HG03064 (cell line): ENCODE results near the gene ZNF397.
"Not testable (repeated sequence)": the region's sequence is repeated elsewhere in the genome, so short reads cannot be mapped to it uniquely, and the experiment has no call there.

Experiments
- ATAC-seq: cut with Tn5 transposase; IDR thresholded peaks from one replicate; pipeline ENCODE4 v1.9.1; 2021; ENCODE audit warnings: low read depth; ENCODE audit not compliant: unreplicated experiment

Gene ZNF397

DNA sequence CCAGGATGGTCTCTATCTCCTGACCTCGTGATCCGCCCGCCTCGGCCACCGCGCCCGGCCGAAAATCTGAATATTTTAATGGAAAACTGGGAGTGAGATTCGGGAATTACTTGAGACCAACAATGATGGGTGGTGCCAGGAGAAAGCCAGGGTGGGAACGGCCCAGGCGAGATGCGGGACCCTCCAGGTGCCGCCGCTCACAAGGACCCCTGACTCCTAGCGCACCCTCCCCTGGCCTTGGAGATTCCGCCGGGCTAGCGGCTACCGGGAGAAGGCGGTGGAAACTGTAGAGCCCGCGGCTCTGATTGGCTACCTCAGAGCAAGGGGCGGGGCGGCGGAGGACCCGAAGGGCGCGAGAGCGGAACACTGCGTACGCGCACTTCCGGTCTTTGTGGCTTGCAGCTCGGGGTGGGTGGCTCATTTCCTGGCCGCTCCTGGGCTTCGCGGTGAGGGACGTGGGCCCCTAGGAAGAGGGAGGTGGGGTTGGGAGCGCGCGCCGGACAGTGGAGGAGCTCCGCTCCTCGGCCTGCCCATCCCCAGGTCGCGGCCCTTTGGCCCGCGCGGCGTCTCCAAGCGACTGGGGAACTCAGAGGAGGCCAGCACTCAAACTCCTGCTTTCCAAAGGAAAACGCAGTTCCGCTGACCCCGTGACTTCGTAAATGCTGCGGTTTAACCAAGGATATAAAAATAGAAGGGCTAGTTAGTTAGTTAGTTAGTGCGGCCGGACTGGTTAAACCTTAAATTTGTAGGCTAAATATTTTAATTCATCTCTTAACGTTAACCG, at the start of gene ZNF397:
Gene ZNF397 (plus strand): TSS at position 371 of the 784 bp plus-strand sequence. CDS start 1,437 bp downstream, outside the sequence.
- ATAC-seq, result peak; percentile 98

DNA sequence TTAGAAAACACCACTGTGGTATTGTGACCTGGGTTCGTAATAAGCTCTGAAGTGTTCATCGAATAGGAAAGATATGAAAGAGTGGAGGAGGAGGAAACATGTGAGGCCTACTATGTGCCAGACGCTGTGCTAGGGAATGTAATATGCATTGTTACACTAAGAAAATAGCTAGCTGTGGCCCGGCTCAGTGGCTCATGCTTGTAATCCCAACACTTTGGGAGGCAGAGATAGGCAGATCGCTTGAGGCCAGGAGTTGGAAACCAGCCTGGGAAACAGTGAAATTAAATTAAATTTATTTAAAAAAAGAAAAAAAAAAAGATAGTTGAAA, 49.2 kb upstream of the ZNF397 start:
- ATAC-seq, result no peak

DNA sequence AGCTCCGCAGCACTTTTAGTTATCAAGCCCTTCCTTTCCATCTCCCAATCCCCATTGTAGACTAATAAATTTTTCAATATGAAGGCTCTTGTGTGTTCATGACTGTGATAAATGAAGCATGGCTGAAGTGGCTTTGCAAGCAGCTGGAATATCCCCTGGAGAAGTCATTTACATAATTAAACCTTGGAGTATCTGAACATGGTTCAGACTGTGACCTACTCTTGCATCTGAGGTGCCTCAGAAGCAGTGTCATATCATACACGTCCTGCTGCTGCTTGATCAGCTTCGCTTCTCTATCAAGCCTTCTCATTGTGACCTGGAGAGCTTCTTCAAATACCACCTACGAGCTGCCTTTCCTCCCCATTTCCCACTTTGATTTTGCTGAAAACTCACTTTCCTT, 48.4 kb upstream of the ZNF397 start:
- ATAC-seq, result no peak

DNA sequence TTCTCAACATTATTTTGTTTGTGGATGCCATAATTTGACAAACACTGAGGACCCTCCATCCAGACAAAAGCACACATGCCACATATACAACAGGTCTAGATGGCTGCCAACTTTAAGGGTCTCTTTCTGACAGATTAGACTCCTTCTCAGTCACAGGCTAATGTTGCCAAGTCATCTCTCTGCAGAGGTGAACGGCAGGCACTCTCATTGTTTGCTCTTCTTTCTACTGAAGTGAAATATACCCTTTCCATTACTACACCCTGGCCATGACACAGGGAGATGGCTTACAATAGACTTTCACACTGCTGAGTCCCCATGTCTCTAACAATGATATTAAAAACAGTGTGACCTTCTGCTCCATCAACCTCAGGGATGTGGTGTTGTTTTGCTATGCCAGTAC, 47.5 kb upstream of the ZNF397 start:
- ATAC-seq, result no peak

DNA sequence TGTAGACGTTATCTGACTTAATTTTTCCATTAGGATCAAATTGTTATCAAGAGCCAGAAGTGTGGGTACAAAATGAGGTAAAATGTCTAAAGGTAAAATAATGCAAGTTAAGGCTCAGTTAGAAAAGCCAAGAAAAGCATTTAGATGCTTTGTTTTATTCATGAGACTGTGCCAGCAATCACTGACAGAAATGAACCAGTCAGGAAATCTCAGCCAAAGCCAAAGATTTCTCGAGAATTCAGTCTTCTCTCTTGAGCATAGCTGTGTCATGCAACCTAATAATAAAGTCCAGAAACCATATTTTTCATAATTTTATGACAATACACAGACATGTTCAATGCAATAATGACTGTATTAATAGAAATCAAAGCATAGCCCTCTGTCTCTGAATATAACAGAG, 43.5 kb upstream of the ZNF397 start:
- no peak for ATAC-seq

DNA sequence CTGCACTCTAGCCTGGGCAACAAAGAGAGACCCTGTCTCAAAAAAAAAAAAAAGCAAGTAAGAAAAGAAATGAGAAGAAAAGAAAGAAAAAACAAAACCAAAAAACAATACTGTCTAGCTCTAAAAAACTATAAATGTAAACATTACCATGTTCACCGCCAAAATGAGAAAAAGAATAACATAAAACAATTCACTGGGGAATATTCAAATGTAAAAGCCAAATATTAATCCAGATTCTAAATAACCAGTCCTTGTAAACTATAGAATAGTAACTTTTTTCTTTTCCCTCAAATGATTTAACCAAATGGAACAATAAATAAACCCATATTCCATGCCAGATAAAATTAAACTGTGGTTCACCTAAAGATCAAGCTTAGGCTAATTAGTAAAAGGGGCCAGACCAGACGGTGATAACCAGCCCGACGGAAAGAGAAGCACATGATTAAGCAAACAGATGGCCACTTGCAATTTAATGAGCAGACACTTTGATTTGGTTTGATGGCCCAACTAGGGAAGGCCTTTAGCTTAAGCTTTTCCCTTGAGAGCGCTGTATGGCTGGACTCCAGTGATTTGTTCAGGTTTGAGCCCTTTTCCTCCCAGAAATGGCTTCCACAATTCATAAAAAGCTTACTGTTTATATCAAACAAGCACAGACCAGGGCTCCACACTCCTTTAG, 39.4 kb upstream of the ZNF397 start:
- no peak for ATAC-seq

DNA sequence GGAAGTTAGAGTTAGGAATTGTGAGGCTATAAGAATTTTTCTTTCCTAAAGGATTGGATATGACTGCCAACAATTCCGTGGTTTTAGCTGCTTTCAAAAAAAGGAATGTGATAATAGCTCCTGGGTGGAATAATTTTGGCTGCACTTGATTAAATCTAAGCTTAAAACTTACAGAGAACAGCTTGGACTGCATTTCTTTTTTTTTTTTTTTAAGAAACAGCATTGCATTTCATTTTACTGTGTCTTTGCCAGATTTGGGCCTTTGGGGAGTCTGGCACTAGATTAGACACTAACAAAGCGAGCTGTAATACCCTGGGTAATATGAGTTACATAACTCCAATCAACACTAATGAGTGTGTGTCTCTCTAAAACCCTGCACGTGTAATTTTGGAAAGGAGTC, 37.8 kb upstream of the ZNF397 start:
- no peak for ATAC-seq

DNA sequence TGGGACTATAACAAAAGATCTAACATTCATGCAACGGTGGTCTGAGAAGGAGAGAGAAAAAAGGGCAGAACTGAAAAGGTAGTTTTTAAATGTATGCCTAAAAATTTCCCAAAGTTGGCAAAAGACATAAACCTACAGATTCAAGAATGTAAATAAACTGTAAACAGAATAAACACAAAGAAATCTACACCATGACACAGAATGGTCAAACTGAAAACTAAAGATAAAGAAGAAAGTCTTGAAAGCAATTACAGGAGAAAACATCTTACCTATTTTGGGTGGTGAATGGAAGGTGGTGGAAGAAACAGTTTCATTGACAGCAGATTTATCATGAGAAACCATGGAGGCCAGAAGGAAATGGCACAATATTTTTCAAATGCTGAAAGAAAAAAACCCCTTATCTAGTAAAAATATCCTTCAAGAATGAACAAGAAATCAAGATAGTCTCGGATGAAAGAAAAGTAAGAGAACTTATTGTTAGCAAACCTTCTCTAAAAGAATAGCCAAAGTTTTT, 35.6 kb upstream of the ZNF397 start:
- ATAC-seq, result no peak

DNA sequence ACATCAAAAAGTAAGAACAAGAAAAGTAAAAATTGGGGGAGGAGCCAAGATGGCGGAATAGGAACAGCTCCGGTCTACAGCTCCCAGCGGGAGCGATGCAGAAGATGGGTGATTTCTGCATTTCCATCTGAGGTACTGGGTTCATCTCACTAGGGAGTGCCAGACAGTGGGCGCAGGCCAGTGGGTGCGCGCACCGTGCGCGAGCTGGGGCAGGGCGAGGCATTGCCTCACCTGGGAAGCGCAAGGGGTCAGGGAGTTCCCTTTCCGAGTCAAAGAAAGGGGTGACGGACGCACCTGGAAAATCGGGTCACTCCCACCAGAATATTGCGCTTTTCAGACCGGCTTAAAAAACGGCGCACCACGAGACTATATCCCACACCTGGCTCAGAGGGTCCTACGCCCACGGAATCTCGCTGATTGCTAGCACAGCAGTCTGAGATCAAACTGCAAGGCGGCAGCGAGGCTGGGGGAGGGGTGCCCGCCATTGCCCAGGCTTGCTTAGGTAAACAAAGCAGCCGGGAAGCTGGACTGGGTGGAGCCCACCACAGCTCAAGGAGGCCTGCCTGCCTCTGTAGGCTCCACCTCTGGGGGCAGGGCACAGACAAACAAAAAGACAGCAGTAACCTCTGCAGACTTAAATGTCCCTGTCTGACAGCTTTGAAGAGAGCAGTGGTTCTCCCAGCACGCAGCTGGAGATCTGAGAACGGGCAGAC, 34.9 kb upstream of the ZNF397 start:
- not testable (repeated sequence) for ATAC-seq

DNA sequence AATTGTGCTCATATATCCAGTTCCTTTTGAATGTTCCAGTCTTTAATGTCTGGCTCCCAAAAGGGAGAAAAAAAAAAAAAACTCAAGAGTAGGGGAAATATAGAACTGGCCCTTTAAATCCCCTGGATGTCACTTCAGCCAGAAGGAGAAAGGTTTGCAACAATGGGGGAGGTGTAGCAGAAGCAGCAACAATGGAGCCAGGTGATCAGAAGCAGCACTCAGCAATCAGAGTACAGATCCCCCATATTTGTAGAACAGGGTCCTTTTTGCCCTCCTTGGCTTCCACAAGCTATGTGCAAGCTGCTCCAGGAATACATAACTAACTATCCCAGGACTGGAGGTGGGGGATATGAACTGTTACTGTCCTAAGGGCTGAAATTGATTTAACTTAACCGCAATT, 25.8 kb upstream of the ZNF397 start:
- ATAC-seq, result no peak

DNA sequence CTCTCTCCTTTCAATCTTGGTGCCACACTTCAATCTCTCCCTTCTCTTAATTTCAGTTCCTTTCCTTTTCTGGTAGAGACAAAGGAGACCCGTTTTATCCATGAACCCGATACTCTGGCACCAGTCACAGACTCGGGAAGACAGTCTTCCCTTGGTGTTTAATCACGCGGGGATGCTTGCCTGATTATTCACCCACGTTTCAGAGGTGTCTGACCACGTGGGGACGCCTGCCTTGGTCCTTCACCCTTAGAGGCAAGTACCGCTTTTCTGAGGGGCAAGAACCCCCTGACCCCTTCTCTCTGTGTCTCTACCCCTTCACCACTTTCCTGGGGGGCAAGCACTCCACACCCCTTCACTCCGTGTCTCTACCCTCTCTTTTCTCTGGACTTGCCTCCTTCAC, 24.2 kb upstream of the ZNF397 start:
- not testable (repeated sequence) for ATAC-seq

DNA sequence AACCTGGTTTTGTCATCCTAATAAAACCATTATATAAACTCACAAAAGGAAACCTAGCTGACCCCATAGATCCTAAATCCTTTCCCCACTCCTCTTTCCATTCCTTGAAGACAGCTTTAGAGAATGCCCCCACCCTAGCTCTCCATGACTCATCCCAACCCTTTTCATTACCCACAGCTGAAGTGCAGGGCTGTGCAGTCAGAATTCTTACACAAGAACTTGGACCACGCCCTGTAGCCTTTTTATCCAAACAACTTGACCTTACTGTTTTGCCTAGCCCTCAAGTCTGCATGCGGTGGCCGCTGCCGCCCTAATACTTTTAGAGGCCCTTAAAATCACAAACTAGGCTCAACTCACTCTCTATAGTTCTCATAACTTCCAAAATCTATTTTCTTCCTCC, 21.5 kb upstream of the ZNF397 start:
- not testable (repeated sequence) for ATAC-seq

DNA sequence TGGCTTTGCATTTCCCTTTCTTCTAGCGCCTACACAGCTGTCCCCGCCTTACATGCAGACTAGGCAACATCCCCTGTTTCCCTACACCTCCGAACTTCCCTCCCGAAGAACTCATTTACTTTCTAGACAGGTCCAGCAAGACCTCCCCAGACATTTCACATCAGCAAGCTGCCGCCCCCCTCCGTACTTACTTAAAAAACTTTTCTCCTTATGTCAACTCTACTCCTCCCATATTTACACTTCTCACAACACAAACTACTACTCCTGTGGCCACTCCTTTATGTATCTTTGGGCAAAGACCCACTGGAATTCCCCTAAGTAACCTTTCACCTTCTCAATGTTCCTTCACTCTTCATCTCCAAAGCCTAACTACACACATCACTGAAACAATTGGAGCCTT, 20.4 kb upstream of the ZNF397 start:
- no peak for ATAC-seq

DNA sequence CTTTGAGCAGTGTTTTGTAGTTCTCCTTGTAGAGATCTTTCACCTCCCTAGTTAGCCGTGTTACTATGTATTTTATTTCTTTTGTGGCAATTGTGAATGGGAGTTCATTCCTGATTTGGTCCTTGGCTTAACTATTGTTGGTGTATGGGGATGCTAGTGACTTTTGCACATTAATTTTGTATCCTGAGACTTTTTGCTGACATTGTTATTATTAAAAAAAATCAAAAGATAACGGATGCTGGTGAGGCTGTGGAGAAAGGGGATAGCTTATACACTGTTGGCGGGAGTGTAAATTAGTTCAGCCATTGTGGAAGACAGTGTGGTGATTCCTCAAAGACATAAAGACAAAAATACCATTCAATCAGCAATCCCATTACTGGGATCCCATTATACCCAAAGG, 17.0 kb upstream of the ZNF397 start:
- no peak for ATAC-seq

DNA sequence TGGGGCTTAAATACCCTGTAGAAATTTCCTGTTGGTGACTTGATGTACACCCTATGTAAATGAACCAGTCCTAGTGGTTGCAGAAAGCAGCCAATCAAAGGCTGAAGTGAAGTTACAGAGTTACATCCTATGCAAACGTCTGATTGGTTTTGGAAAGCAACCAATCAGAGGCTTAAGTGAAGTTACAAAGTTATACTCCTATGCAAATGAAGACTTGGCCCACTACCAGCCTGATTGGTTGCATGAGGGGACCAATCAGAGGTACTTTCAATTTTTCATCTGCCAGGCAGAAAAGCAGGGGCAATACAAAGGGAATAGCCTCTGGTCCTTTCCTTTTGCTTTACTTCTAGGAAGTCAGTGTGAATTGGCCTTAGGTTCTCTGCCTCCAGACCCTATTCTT, 13.6 kb upstream of the ZNF397 start:
- no peak for ATAC-seq

DNA sequence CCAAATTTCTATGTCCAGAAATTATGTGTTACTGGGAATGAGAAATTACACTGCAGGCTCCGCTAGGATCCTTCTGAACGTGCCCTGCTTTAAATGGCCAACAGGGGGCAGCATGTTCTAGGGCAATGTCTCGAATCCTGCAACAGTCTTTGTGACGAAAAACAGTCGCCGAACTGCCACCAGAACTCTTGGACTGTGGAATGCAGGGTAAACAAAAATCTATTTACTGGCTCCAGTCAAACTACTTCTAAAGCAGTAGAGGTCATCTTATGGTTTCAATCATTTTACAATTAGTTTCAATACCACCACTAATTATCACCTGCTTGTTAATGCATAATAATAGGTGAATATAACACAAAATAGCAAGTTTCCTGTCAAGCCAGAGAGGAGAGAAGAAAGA, 9.8 kb upstream of the ZNF397 start:
- peak; percentile 81 for ATAC-seq

DNA sequence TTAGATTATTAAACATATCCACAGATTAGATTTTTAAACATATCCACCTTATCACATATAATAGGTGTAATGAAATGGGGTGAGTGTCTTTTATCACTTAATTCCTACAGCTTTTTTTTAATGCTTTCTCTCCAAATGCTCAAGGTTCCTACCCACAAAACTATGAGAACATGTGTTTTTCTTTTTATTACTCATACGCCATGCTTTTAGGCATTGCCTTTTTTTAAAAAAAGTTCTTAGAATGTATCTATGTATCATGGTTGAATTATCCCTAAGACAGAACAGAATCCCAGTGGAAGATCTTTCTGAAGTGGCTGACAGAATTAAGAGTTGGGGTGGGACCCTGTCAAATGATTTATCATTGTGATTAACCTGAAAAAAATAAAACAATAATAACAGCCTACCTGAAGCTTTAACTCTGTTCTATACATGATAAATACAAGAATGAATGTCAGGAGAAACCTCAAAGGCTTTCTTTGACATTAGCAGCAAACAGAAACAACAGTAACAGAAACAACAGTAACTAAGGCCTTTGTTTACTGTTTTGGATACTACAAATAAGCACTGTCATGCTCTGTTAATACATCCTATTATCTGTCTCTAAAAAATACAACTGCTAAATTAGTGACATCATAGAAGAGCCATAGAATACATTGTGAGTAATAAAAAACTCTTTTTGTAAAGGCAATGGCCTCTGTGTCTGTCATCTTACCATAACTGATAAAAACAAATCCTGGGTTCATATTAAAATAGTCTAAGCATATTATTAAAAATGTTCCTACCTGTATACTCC, 4.1 kb upstream of the ZNF397 start:
- no peak for ATAC-seq

DNA sequence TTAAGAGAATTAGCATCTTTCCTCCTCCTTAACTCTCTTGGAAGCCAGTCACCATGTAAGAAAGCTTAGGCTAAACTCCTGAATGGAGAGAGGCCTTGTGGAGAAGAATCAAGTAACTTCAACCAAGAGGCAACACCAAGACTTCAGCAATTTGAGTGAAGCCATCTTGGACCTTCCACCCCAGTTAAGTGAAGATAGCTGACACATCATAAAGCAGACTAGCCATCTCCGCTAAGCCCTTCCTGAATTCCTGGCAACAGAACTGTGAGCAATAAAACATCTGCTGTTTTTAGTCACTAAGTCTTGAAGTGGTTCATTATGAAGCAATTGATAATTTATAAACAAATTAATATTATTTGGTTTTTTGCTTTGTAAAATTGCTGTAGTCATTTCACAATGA, 1.5 kb upstream of the ZNF397 start:
- no peak for ATAC-seq

DNA sequence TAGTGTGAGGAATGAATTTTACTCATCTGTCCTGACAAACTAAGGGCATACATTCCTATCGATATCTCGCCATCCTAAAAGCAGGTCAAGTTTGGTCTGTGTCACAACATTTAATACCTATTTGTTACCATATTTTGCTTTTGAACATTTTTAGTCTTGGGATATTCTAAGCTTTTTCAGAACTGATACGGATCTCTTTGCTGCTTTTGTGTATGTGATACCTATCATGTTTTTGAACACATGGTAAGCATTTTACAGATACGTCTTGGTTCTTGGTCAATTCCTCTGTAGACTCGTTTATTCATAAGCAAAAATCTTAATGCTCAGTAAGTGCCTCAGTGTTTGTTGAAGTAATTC, 592 bp downstream of the ZNF397 start:
- no peak for ATAC-seq

DNA sequence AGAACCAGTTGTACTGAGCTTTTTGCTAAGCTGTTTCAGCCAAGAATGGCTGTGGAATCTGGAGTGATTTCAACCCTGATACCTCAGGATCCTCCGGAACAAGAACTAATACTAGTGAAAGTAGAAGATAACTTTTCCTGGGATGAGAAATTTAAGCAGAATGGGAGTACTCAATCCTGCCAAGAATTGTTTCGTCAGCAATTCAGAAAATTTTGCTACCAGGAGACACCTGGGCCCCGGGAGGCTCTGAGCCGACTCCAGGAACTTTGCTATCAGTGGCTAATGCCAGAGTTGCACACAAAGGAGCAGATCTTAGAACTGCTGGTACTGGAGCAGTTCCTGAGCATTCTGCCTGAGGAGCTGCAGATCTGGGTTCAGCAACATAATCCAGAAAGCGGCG, 1.6 kb downstream of the ZNF397 start:
- no peak for ATAC-seq

DNA sequence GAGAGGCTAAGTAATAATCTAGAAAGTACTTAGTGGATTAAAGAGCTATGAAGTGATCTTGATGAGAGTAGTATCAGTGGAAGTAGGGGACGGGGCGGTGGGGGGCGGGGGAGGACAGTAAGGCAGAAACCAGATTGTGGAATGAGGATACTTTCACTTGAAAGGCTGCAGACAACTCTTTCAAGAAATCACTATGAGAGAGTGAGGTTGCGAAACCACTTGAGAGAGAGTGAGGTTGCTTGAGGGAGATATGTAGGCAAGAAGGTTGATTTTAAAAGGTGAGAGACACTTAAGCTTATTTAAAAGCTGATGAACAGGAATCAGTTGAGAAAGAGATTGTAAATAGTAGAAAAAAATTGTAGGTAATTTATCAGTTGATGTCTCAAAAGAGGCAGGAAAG, 3.8 kb downstream of the ZNF397 start:
- no peak for ATAC-seq
